Erythroblast (primary cell): ENCODE data around the gene STYXL1.

Source experiments
- GATA1 ChIP-seq: IDR thresholded peaks from 2 replicates; pipeline ENCODE4 v1.6.1; 2011; ENCODE audit warnings: low read depth, mild to moderate bottlenecking, control low read depth, low read length, moderate library complexity
- POLR2A ChIP-seq: IDR thresholded peaks from 2 replicates; pipeline ENCODE4 v1.6.1; 2011; ENCODE audit warnings: mild to moderate bottlenecking, low read length

GRCh38 chr7:76095908-76096307 is 48.1 kb upstream of the STYXL1 start:
- no peak for TF ChIP-seq POLR2A
- TF ChIP-seq GATA1: no peak
